Nephron progenitor cell (in vitro differentiated cells): ENCODE data around the gene LRAT.

Experiments used
- DNase-seq: peaks from one replicate; pipeline ENCODE4 v3.0.0; 2021
- H3K27ac Mint-ChIP-seq: 2 replicates; pipeline ENCODE4 v1.8.0; 2021; ENCODE audit warnings: mild to moderate bottlenecking, moderate library complexity, mixed read lengths
- H3K27me3 Mint-ChIP-seq: 2 replicates; pipeline ENCODE4 v1.8.0; 2021; ENCODE audit warnings: mild to moderate bottlenecking, low read depth, mixed read lengths; ENCODE audit not compliant: poor library complexity
- H3K36me3 Mint-ChIP-seq: 2 replicates; pipeline ENCODE4 v1.8.0; 2021; ENCODE audit warnings: low read depth, mixed read lengths
- H3K4me1 Mint-ChIP-seq: 2 replicates; pipeline ENCODE4 v1.8.0; 2021; ENCODE audit warnings: mixed read lengths
- H3K4me3 Mint-ChIP-seq: 2 replicates; pipeline ENCODE4 v1.8.0; 2021; ENCODE audit warnings: mild to moderate bottlenecking, moderate library complexity, mixed read lengths
- H3K9me3 Mint-ChIP-seq: 2 replicates; pipeline ENCODE4 v1.8.0; 2021; ENCODE audit warnings: mild to moderate bottlenecking, moderate library complexity, mixed read lengths
- CTCF ChIP-seq: fragments of 200-600 bp; sonication (generic); IDR thresholded peaks from 2 replicates; pipeline ENCODE4 v1.5.0; 2021; ENCODE audit warnings: antibody characterized with exemption

LRAT gene

GRCh38 chr4:154743683-154744340, at the start of gene LRAT:
LRAT (plus strand) TSS chr4:154744000; CDS start chr4:154744327, 327 bp downstream.
- TF ChIP-seq CTCF, result no peak
- peaks cover 90% of the 10 kb centered on the region for H3K27me3 Mint-ChIP-seq
- no peaks in the 10 kb centered on the region for H3K36me3 Mint-ChIP-seq
- DNase-seq, result peak; percentile 81
- H3K27ac Mint-ChIP-seq, result no peak within 1 kb of the TSS
- H3K4me3 Mint-ChIP-seq, result peak within 1 kb of the TSS; percentile 84
- no peaks in the 10 kb centered on the region for H3K9me3 Mint-ChIP-seq
- H3K4me1 Mint-ChIP-seq, result peaks cover 34% of the 10 kb centered on the region

DNA sequence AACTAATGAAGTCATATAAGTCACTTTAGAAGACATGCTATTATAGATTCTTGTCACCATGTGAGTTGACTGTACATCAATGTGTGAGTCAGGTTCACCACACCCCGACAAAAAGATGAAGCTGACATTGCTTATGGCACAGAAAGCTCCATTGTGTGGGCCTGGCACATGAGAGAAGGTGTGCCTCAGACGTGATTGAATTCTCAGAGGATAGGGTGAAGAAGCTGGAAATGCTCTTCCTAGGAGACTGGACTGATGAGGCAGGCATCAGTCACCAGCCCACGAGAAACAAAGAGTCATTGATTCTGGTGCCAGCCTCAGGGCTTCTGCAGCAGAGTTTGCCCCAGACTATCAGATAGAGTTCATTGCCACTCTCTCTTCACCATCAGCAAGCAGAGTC, 35.9 kb upstream of the LRAT start:
- Mint-ChIP-seq H3K4me1 (no peaks in the 10 kb centered on the region), H3K4me3 (no peak overlapping the region), H3K9me3 (no peaks in the 10 kb centered on the region)

DNA sequence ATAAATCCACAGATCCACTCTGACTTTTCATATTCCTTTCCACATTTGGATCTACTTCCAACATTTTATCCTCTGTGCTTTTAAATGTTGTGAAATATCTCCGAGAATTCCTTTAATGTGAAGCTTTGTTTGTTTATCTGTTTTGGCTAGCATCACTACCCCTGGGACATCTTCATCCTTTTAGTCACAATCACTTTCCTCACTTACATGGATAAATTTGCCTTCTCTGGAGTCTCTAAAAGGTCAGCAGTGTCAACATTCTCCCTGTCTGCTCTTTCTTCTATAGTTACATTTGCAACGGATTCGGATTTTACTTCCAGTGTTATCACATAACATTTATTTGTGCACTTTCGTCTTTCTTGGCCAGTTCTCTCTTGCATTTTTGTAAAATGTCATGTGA, 34.2 kb upstream of the LRAT start:
- Mint-ChIP-seq H3K27ac (no peak overlapping the region), H3K36me3 (no peaks in the 10 kb centered on the region), H3K27me3 (no peaks in the 10 kb centered on the region), H3K9me3 (no peaks in the 10 kb centered on the region), H3K4me3 (no peak overlapping the region), H3K4me1 (peaks cover 4% of the 10 kb centered on the region)
- DNase-seq, result no peak
- TF ChIP-seq CTCF, result no peak

More for the DNA sequence above, 35.9 kb upstream of the LRAT start:
- H3K27me3 Mint-ChIP-seq, result no peaks in the 10 kb centered on the region
- H3K36me3 Mint-ChIP-seq, result no peaks in the 10 kb centered on the region
- DNase-seq, result no peak
- no peak overlapping the region for H3K27ac Mint-ChIP-seq
- no peak for TF ChIP-seq CTCF

DNA sequence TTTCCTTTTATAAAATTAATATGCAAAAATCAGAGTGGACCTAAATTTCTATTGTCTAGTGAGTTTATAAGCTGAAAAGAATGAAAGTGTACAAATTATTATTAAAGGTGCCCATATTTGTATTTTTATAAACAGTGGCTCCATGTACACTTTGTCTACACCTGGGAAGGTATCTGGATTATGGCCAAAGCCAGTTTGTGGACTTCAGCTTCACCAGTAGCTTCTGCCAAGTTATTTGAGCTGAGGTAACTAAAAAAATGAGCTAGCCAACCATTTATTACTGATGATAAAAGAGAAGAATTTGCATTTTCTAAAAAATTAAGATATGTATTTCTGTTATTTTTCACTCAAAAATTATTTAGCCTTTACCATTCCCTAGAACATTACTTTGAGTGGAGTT, 32.3 kb upstream of the LRAT start:
- TF ChIP-seq CTCF, result no peak
- H3K36me3 Mint-ChIP-seq, result no peaks in the 10 kb centered on the region
- no peak overlapping the region for H3K4me3 Mint-ChIP-seq
- H3K9me3 Mint-ChIP-seq, result no peaks in the 10 kb centered on the region
- peaks cover 4% of the 10 kb centered on the region for H3K4me1 Mint-ChIP-seq
- no peak overlapping the region for H3K27ac Mint-ChIP-seq
- H3K27me3 Mint-ChIP-seq, result peaks cover 8% of the 10 kb centered on the region
- no peak for DNase-seq

DNA sequence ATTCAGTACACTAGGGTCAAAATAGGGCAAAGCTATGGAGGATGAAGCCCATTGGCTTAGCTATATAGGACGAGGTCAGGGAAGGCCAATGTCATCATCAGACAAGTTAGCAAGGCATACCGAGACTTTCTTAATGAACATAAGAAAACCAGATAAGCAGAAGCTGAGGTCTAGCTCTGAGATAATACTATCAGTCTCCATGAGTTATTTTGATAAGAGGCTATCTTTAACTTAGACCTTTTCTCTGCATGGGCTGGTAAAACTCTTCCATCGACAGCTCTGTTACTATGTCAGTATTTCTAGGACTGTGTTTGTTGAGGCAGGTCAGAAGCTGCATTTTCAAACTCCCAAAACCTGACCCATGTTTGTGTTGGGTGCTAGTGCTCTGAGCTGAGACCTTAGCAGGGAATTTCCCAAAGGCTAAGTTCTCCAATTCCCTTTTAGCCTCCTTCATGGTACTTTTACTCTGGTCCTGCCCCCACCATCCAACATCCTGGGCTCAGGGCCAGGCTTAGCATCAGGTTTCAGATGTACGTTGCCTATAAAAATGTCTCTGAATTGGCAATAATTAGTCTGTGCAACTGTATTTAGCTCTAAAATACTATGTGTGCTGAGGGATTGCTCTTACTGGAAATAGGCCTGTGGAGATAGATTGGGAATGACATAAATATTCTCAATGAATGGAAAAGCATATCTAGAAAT, 29.3 kb upstream of the LRAT start:
- no peak overlapping the region for H3K27ac Mint-ChIP-seq
- no peaks in the 10 kb centered on the region for H3K9me3 Mint-ChIP-seq
- H3K4me3 Mint-ChIP-seq, result no peak overlapping the region
- no peak for DNase-seq
- peaks cover 4% of the 10 kb centered on the region for H3K4me1 Mint-ChIP-seq
- H3K27me3 Mint-ChIP-seq, result peaks cover 11% of the 10 kb centered on the region
- TF ChIP-seq CTCF, result no peak
- H3K36me3 Mint-ChIP-seq, result no peaks in the 10 kb centered on the region

- peaks cover 11% of the 10 kb centered on the region for H3K27me3 Mint-ChIP-seq
- no peak overlapping the region for H3K4me3 Mint-ChIP-seq
- TF ChIP-seq CTCF, result no peak
- H3K9me3 Mint-ChIP-seq, result no peaks in the 10 kb centered on the region
- no peak for DNase-seq
- H3K4me1 Mint-ChIP-seq, result peaks cover 3% of the 10 kb centered on the region
- H3K27ac Mint-ChIP-seq, result no peak overlapping the region
- H3K36me3 Mint-ChIP-seq, result no peaks in the 10 kb centered on the region
Observed at GRCh38 chr4:154719087-154719486, 24.7 kb upstream of the LRAT start.
